Measurements from ENCODE around the gene TRIM28. TPM values are rescaled to one million over a fixed set of nuclear protein-coding genes. Genes with fewer than 3 reads are reported as not detected.
A peak's percentile ranks its signal among the peaks of the same experiment; 100 is the strongest.
"Not testable (repeated sequence)": the region's sequence is repeated elsewhere in the genome, so short reads cannot be mapped to it uniquely, and the experiment has no call there.

Gene TRIM28
- total RNA-seq, 4 donors from 2014 or later = 180 to 694 (median 297) TPM

DNA sequence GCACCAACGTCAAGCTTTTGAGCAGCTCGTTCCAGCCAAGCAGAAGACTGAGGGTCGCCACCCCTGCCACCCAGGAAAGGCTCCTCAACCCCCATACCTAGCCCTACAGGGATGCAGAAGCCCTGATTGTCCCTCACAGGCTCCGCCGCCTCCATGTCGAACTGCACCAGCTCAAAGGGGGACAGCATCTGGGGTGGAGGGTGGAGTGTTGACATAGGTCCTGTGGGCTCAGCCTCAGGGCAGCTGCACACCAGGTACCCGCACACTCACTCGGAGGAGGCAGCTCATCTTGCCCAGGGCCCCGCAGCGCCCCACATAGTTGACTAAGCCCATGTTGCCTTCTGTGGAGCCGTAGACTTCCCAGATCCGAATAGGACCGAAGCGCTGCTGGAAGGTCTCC is 43.6 kb upstream of the TRIM28 start:
- intact Hi-C loops (cut with DNase I; ENCODE audit: low total_unique reads) (no loop called here), in situ Hi-C loops (cut with MboI; ENCODE audit: low pct_ligation_motif_present in 1 of 4, low pct_unique_long_range_greater_than_20kb in 1 of 4, low sequenced_read_pairs in 3 of 4) (no loop called here)
- DNase-seq = no peak
- H3K27me3 ChIP-seq = no peaks in the 10 kb centered on the region
- no peaks in the 10 kb centered on the region for H3K36me3 ChIP-seq
- no peak overlapping the region for H3K27ac ChIP-seq
- H3K9me3 ChIP-seq = no peaks in the 10 kb centered on the region
- TF ChIP-seq CTCF (IDR thresholded peaks at IDR 0.05) = no peak
- TF ChIP-seq POLR2A (IDR thresholded peaks at IDR 0.05) = no peak
- TF ChIP-seq EP300 (IDR thresholded peaks at IDR 0.05; ENCODE audit: low read depth) = no peak
- TF ChIP-seq POLR2AphosphoS5 (IDR thresholded peaks at IDR 0.05) = no peak
- H3K4me3 ChIP-seq = peak overlapping the region in 1 of 4 donors; percentile 61
- 87% methylated on average over 4 of the region's 14 CpGs; no CpG with 5 or more reads in 1 of the 2 donors for WGBS, 2 donors (ENCODE audit: low coverage in 1 of 2)
- H3K4me1 ChIP-seq = peaks cover 7 to 17% (median 14%) of the 10 kb centered on the region in 4 donors

GRCh38 chr19:58507602-58508223 is 36.2 kb upstream of the TRIM28 start:
- 72 to 77% methylated on average over 6 to 8 of the region's 8 CpGs for WGBS, 2 donors (ENCODE audit: low coverage in 1 of 2)

GRCh38 chr19:58509731-58510083 is 34.2 kb upstream of the TRIM28 start:
- Histone ChIP-seq H3K27me3 (no peaks in the 10 kb centered on the region), H3K36me3 (no peaks in the 10 kb centered on the region), H3K4me3 (no peak overlapping the region), H3K9me3 (no peaks in the 10 kb centered on the region), H3K27ac (no peak overlapping the region), H3K4me1 (peaks cover 7 to 26% (median 20%) of the 10 kb centered on the region in 4 donors)
- no peak for DNase-seq
- in situ Hi-C loops (cut with MboI; ENCODE audit: low pct_ligation_motif_present in 1 of 4, low pct_unique_long_range_greater_than_20kb in 1 of 4, low sequenced_read_pairs in 3 of 4) = no loop called here
- intact Hi-C loops (cut with DNase I; ENCODE audit: low total_unique reads) = no loop called here
- 93% methylated on average over 11 of the region's 11 CpGs; no CpG with 5 or more reads in 1 of the 2 donors for WGBS, 2 donors (ENCODE audit: low coverage in 1 of 2)
- TF ChIP-seq POLR2A (IDR thresholded peaks at IDR 0.05) (no peak), POLR2AphosphoS5 (IDR thresholded peaks at IDR 0.05) (no peak), EP300 (IDR thresholded peaks at IDR 0.05; ENCODE audit: low read depth) (no peak), CTCF (IDR thresholded peaks at IDR 0.05) (no peak)

More at GRCh38 chr19:58507602-58508223, 36.2 kb upstream of the TRIM28 start:
- DNase-seq; in situ Hi-C loops (cut with MboI; ENCODE audit: low pct_ligation_motif_present in 1 of 4, low pct_unique_long_range_greater_than_20kb in 1 of 4, low sequenced_read_pairs in 3 of 4); H3K36me3 ChIP-seq; H3K9me3 ChIP-seq; H3K27me3 ChIP-seq; intact Hi-C loops (cut with DNase I; ENCODE audit: low total_unique reads); H3K4me3 ChIP-seq; H3K27ac ChIP-seq: not testable (repeated sequence)
- peaks cover 0 to 12% (median 5%) of the 10 kb centered on the region in 4 donors for H3K4me1 ChIP-seq

DNA sequence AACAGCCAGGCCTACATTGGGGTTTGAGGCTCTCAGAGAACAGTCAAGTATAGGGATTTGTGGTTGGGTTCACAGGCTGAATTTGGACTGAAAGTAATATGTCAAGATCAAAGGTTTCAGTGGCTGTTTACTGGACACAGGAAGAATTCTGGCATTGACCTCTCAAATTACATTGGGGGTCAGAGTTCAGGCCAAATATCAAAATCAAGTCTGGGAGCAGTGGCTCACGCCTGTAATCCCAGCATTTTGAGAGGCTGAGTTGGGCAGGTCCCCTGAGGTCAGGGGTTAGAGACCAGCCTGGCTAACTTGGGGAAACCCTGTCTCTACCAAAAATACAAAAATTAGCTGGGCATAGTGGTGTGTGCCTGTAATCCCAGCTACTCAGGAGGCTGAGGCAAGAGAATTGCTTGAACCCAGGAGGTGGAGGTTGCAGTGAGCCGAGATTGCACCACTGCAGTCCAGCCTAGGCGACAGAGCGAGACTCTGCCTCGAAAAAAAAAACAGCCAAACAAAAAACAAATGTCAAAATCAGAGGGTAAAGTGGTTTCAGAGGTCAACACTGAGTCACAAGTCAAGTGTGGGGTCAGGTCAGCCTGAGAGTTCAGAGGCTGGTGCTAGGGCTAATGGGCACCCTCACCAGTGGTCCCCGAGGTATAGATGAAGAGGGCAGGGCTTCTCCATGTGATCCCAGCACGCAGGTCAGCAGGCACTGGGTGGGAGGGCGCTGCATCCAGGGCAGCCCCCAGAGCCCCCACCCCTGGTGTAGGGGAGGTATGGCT is 33.6 kb upstream of the TRIM28 start:
- 82 to 90% methylated on average over 4 to 8 of the region's 8 CpGs for WGBS, 2 donors (ENCODE audit: low coverage in 1 of 2)
- Histone ChIP-seq H3K27me3 (no peaks in the 10 kb centered on the region), H3K4me1 (peaks cover 10 to 27% (median 21%) of the 10 kb centered on the region in 4 donors), H3K27ac (no peak overlapping the region), H3K36me3 (no peaks in the 10 kb centered on the region), H3K9me3 (no peaks in the 10 kb centered on the region), H3K4me3 (no peak overlapping the region)
- in situ Hi-C loops (cut with MboI; ENCODE audit: low pct_ligation_motif_present in 1 of 4, low pct_unique_long_range_greater_than_20kb in 1 of 4, low sequenced_read_pairs in 3 of 4) (no loop called here), intact Hi-C loops (cut with DNase I; ENCODE audit: low total_unique reads) (no loop called here)
- DNase-seq = no peak
- TF ChIP-seq POLR2AphosphoS5 (IDR thresholded peaks at IDR 0.05) = no peak
- no peak for TF ChIP-seq EP300 (IDR thresholded peaks at IDR 0.05; ENCODE audit: low read depth)
- TF ChIP-seq CTCF (IDR thresholded peaks at IDR 0.05) = no peak
- no peak for TF ChIP-seq POLR2A (IDR thresholded peaks at IDR 0.05)
